Endodermal cell (in vitro differentiated cells): Measurements from ENCODE around the gene TFF2. TPM values are rescaled to one million over a fixed set of nuclear protein-coding genes. Genes with fewer than 3 reads are reported as not detected.
A peak's percentile ranks its signal among the peaks of the same experiment; 100 is the strongest.

Experiments used
- DNase-seq: peaks from one replicate; pipeline ENCODE4 v3.0.0-alpha.2; 2017
- H3K27ac ChIP-seq: 2 replicates; pipeline ENCODE4 v1.5.1; 2013; ENCODE audit warnings: mild to moderate bottlenecking, low read depth, low read length, moderate library complexity
- H3K27me3 ChIP-seq: 2 replicates; pipeline ENCODE4 v1.6.1; 2013; ENCODE audit warnings: mild to moderate bottlenecking, low read length, moderate library complexity; ENCODE audit not compliant: insufficient read depth, control insufficient read depth, poor library complexity, severe bottlenecking
- H3K36me3 ChIP-seq: 2 replicates; pipeline ENCODE4 v1.7.0; 2013; ENCODE audit warnings: mild to moderate bottlenecking, low read length, moderate library complexity; ENCODE audit not compliant: control insufficient read depth, insufficient read depth
- H3K4me1 ChIP-seq: one replicate; pipeline ENCODE4 v1.7.0; 2013; ENCODE audit warnings: low read length; ENCODE audit not compliant: control insufficient read depth, insufficient read depth
- H3K4me3 ChIP-seq: 2 replicates; pipeline ENCODE4 v1.5.1; 2013; ENCODE audit warnings: mild to moderate bottlenecking, low read length, moderate library complexity
- H3K9ac ChIP-seq: 2 replicates; pipeline ENCODE4 v1.6.1; 2013; ENCODE audit warnings: mild to moderate bottlenecking, low read length, moderate library complexity; ENCODE audit not compliant: poor library complexity, severe bottlenecking; ENCODE audit errors: extremely low read depth
- H3K9me3 ChIP-seq: 2 replicates; pipeline ENCODE4 v1.6.1; 2013; ENCODE audit warnings: mild to moderate bottlenecking, low read length, moderate library complexity; ENCODE audit not compliant: control insufficient read depth
- H3K27ac Mint-ChIP-seq: 2 replicates; pipeline ENCODE4 v1.8.0; 2020; ENCODE audit warnings: mixed read lengths
- H3K27me3 Mint-ChIP-seq: 2 replicates; pipeline ENCODE4 v1.8.0; 2021; ENCODE audit warnings: mild to moderate bottlenecking, mixed read lengths; ENCODE audit not compliant: insufficient read depth
- H3K36me3 Mint-ChIP-seq: 2 replicates; pipeline ENCODE4 v1.8.0; 2020; ENCODE audit warnings: low read depth, mixed read lengths
- H3K4me1 Mint-ChIP-seq: 2 replicates; pipeline ENCODE4 v1.8.0; 2020; ENCODE audit warnings: mixed read lengths
- H3K4me3 Mint-ChIP-seq: 2 replicates; pipeline ENCODE4 v1.8.0; 2020; ENCODE audit warnings: mild to moderate bottlenecking, moderate library complexity, mixed read lengths
- H3K9me3 Mint-ChIP-seq: 2 replicates; pipeline ENCODE4 v1.8.0; 2020; ENCODE audit warnings: mild to moderate bottlenecking, mixed read lengths
- CTCF ChIP-seq: fragments of 200-600 bp; sonication (generic); conservative IDR thresholded peaks from 2 replicates; pipeline ENCODE4 v1.5.0; 2021; ENCODE audit warnings: antibody characterized with exemption, mild to moderate bottlenecking
- WGBS, 2 experiments: methylation state at CpG; one replicate each; pipeline versions ENCODE4 v1.1.5 to v1.1.7; 2013; ENCODE audit warnings: missing lambda C conversion rate in 2 of 2, mixed read lengths in 1 of 2; ENCODE audit not compliant: insufficient coverage in 1 of 2, insufficient read length in 1 of 2; 5-methylcytosine and 5-hydroxymethylcytosine counted together
- total RNA-seq, 2 donors: library from RNA; stranded (reverse); fragmentation: NEBNext Ultra II Directional in 1 of 2; extraction: Animal tissue kit (Norgen Biotek cat#: 25700) in 1 of 2; gene quantifications; 2 replicates in 1 of 2; 3 replicates in 1 of 2; pipeline ENCODE4 v1.2.1, GENCODE V29; 2021

TFF2 gene
- total RNA-seq, 2 donors from 2014 or later: not detected

- peaks cover 23% of the 10 kb centered on the region for H3K4me1 Mint-ChIP-seq
- Histone ChIP-seq H3K4me1 (peaks cover 11% of the 10 kb centered on the region), H3K27me3 (no peaks in the 10 kb centered on the region), H3K9me3 (no peaks in the 10 kb centered on the region), H3K36me3 (no peaks in the 10 kb centered on the region), H3K4me3 (no peak overlapping the region), H3K9ac (no peak overlapping the region), H3K27ac (no peak overlapping the region)
- no peaks in the 10 kb centered on the region for H3K36me3 Mint-ChIP-seq
- no peaks in the 10 kb centered on the region for H3K27me3 Mint-ChIP-seq
- no peaks in the 10 kb centered on the region for H3K9me3 Mint-ChIP-seq
- H3K27ac Mint-ChIP-seq: no peak overlapping the region
- H3K4me3 Mint-ChIP-seq: no peak overlapping the region
- WGBS, 2 experiments: 90 to 96% methylated on average over 13 to 20 of the region's 20 CpGs
- TF ChIP-seq CTCF: no peak
- DNase-seq: no peak
Observed at GRCh38 chr21:42301371-42302075, 49.3 kb downstream of the TFF2 start.

- no peak overlapping the region for H3K27ac ChIP-seq
- H3K27me3 ChIP-seq: no peaks in the 10 kb centered on the region
- no peaks in the 10 kb centered on the region for H3K9me3 Mint-ChIP-seq
- no peaks in the 10 kb centered on the region for H3K27me3 Mint-ChIP-seq
- no peak for TF ChIP-seq CTCF
- peaks cover 23% of the 10 kb centered on the region for H3K4me1 Mint-ChIP-seq
- no peak overlapping the region for H3K4me3 Mint-ChIP-seq
- H3K36me3 ChIP-seq: no peaks in the 10 kb centered on the region
- peak overlapping the region; percentile 23 for H3K27ac Mint-ChIP-seq
- peaks cover 11% of the 10 kb centered on the region for H3K4me1 ChIP-seq
- no peak overlapping the region for H3K9ac ChIP-seq
- no peaks in the 10 kb centered on the region for H3K36me3 Mint-ChIP-seq
- DNase-seq: no peak
- H3K9me3 ChIP-seq: no peaks in the 10 kb centered on the region
- WGBS, 2 experiments: 98 to 100% methylated on average over 2 to 9 of the region's 9 CpGs
- no peak overlapping the region for H3K4me3 ChIP-seq
Observed at GRCh38 chr21:42300956-42301355, 49.8 kb downstream of the TFF2 start.

- WGBS, 2 experiments: 90 to 96% methylated on average over 4 to 5 of the region's 7 CpGs
- Mint-ChIP-seq H3K27me3 (no peaks in the 10 kb centered on the region), H3K36me3 (no peaks in the 10 kb centered on the region)
Observed at GRCh38 chr21:42300045-42300583, 50.7 kb downstream of the TFF2 start.

More at GRCh38 chr21:42300045-42300583, 50.7 kb downstream of the TFF2 start:
- H3K9me3 Mint-ChIP-seq: no peaks in the 10 kb centered on the region
- peaks cover 23% of the 10 kb centered on the region for H3K4me1 Mint-ChIP-seq
- no peak overlapping the region for H3K27ac Mint-ChIP-seq
- Histone ChIP-seq H3K4me3 (no peak overlapping the region), H3K27me3 (no peaks in the 10 kb centered on the region), H3K4me1 (peaks cover 11% of the 10 kb centered on the region), H3K9me3 (no peaks in the 10 kb centered on the region), H3K36me3 (no peaks in the 10 kb centered on the region), H3K9ac (no peak overlapping the region), H3K27ac (no peak overlapping the region)
- no peak for DNase-seq
- H3K4me3 Mint-ChIP-seq: no peak overlapping the region
- TF ChIP-seq CTCF: no peak
